OCI-LY7 (cell line): ENCODE results near the gene LRRC36. TPM values are rescaled to one million over a fixed set of nuclear protein-coding genes. Genes with fewer than 3 reads are reported as not detected.
A peak's percentile ranks its signal among the peaks of the same experiment; 100 is the strongest.

ENCODE experiments used
- BruUV-seq: library from RNA; stranded (reverse); fragments of 400-500 nt; replicated peaks from 2 replicates; lab custom pipeline; 2021; lab: Mats Ljungman, UMichigan
- CTCF ChIA-PET: fragments of 300-600 bp; sonication (Branson Sonifier 250); formaldehyde crosslinking; loops from one replicate; lab custom pipeline; 2022; ENCODE audit warnings: antibody characterized with exemption; ENCODE audit not compliant: unreplicated experiment; lab: Charles Lee
- POLR2A ChIA-PET: fragments of 300-600 bp; sonication (Branson Sonifier 250); formaldehyde crosslinking; loops from one replicate; lab custom pipeline; 2022; ENCODE audit warnings: antibody characterized with exemption; lab: Charles Lee
- DNase-seq: peaks from one replicate; pipeline ENCODE4 v3.0.0-alpha.2; 2015; ENCODE audit warnings: low spot score
- H2AFZ ChIP-seq: fragments of 200-600 bp; sonication (generic), shearing (Covaris generic); 2 replicates; pipeline ENCODE4 v1.6.1; 2014; ENCODE audit warnings: mild to moderate bottlenecking, antibody characterized with exemption, low read length, moderate library complexity
- H3K27ac ChIP-seq: fragments of 200-600 bp; sonication (generic); 2 replicates; pipeline ENCODE4 v1.5.1; 2014; ENCODE audit warnings: mixed run types, low read depth, mild to moderate bottlenecking, moderate library complexity, low read length, inconsistent platforms; ENCODE audit not compliant: poor library complexity, severe bottlenecking
- H3K36me3 ChIP-seq: fragments of 200-600 bp; sonication (generic); 2 replicates; pipeline ENCODE4 v1.6.1; 2014; ENCODE audit warnings: mild to moderate bottlenecking, antibody characterized with exemption, low read length, moderate library complexity, mixed read lengths; ENCODE audit not compliant: insufficient read depth
- H3K4me1 ChIP-seq: fragments of 200-600 bp; sonication (generic); 2 replicates; pipeline ENCODE4 v1.5.1; 2014; ENCODE audit warnings: mild to moderate bottlenecking, low read length; ENCODE audit not compliant: insufficient read depth, poor library complexity, severe bottlenecking
- H3K4me2 ChIP-seq: fragments of 200-600 bp; sonication (generic); 2 replicates; pipeline ENCODE4 v1.6.1; 2014; ENCODE audit warnings: mild to moderate bottlenecking, low read length
- H3K4me3 ChIP-seq: fragments of 200-600 bp; sonication (generic); 2 replicates; pipeline ENCODE4 v1.5.1; 2014; ENCODE audit warnings: mild to moderate bottlenecking, low read depth, low read length; ENCODE audit not compliant: poor library complexity, severe bottlenecking
- H3K79me2 ChIP-seq: fragments of 200-600 bp; sonication (generic); 2 replicates; pipeline ENCODE4 v1.6.1; 2016; ENCODE audit warnings: low read depth, mild to moderate bottlenecking, low read length, moderate library complexity, mixed read lengths; ENCODE audit not compliant: insufficient read depth
- H3K9me2 ChIP-seq: fragments of 200-600 bp; sonication (generic); 2 replicates; pipeline ENCODE4 v1.6.1; 2016; ENCODE audit warnings: mild to moderate bottlenecking, low read length, mixed read lengths; ENCODE audit not compliant: insufficient read depth
- H3K9me3 ChIP-seq: fragments of 200-600 bp; sonication (generic); 2 replicates; pipeline ENCODE4 v1.6.1; 2014; ENCODE audit warnings: mild to moderate bottlenecking, mixed run types, low read length, mixed read lengths
- H4K20me1 ChIP-seq: fragments of 200-600 bp; sonication (generic); 2 replicates; pipeline ENCODE4 v1.6.1; 2014; ENCODE audit warnings: mild to moderate bottlenecking, antibody characterized with exemption, low read length, moderate library complexity, mixed read lengths; ENCODE audit not compliant: insufficient read depth
- EZH2phosphoT487 ChIP-seq: fragments of 200-600 bp; sonication (generic); IDR thresholded peaks from 2 replicates; pipeline ENCODE4 v1.6.1; 2018; ENCODE audit warnings: low read depth, borderline replicate concordance, mild to moderate bottlenecking, mixed run types, antibody characterized with exemption, low read length, moderate library complexity, mixed read lengths
- intact Hi-C: fragments of 100-400 bp; cut with micrococcal nuclease; formaldehyde crosslinking; loops from one replicate; pipeline ENCODE4 v1.10.0; 2022; ENCODE audit not compliant: unreplicated experiment
- total RNA-seq, 2 experiments: library from RNA; depleted of rRNA in 1 of 2; stranded (reverse); fragments of >200 nt in 1 of 2; shearing (Covaris generic) in 1 of 2; gene quantifications; 2 replicates each; pipeline ENCODE4 v1.2.3, GENCODE V29; 2014 to 2022
- TF ChIP-seq, protein P1 (sequence below): fragments of 200-600 bp; sonication (generic); conservative IDR thresholded peaks from 2 replicates; pipeline ENCODE4 v1.5.1; 2014; ENCODE audit warnings: mild to moderate bottlenecking, antibody characterized with exemption, low read length, moderate library complexity, mixed read lengths

The LRRC36 gene
- total RNA-seq, 2 experiments from 2014 or later: not detected

DNA sequence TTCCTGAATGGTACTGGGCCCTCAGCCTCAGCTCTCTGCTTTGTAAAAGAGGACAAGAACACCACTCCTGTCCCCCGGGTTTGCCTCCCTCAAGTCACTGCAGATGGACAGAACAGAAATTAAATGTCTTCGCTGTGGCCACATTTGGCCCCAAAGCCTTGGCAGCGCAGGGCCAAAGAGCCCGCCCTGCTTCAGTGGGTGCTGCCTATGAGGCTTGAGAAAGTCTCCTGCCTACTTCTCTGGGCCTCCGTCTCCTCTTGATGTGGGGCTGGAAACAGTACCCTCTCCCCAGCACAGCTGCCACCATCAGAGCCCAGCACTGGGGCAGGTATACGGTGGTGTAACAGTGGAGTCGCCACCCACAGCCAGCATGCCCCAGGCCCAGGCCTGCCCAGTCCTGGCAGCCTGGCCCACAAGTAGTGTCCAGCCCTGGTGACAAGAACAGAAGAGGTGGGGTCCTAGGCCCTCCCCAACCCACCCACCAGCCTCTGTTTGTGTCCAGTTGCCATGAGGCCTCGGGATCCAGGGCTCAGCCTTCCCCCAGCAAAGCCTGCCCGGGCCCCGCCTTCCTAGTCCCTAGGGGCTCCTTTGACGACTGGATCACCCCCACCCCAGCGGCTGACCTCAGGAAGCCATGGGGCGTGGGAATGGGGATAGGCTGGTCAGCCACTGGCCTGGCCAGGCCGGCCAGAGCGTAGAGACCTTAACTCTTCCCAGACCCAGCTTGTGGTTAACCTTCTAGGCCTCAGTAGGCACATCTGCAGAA, 70.6 kb downstream of the LRRC36 start:
- Histone ChIP-seq H3K4me3 (no peak overlapping the region), H3K27ac (no peak overlapping the region), H2AFZ (no peak overlapping the region), H3K4me2 (no peak overlapping the region), H3K36me3 (no peaks in the 10 kb centered on the region), H3K9me3 (no peaks in the 10 kb centered on the region), H4K20me1 (no peaks in the 10 kb centered on the region), H3K4me1 (no peaks in the 10 kb centered on the region), H3K9me2 (no peaks in the 10 kb centered on the region), H3K79me2 (no peaks in the 10 kb centered on the region)
- intact Hi-C loops: loop anchor here (5.0 kb wide), 2 partner anchors 50 to 120 kb away; partner anchors contain the start of gene PLEKHG4
- no TSS peak for BruUV-seq
- no peak for DNase-seq
- TF ChIP-seq, protein P1, sequence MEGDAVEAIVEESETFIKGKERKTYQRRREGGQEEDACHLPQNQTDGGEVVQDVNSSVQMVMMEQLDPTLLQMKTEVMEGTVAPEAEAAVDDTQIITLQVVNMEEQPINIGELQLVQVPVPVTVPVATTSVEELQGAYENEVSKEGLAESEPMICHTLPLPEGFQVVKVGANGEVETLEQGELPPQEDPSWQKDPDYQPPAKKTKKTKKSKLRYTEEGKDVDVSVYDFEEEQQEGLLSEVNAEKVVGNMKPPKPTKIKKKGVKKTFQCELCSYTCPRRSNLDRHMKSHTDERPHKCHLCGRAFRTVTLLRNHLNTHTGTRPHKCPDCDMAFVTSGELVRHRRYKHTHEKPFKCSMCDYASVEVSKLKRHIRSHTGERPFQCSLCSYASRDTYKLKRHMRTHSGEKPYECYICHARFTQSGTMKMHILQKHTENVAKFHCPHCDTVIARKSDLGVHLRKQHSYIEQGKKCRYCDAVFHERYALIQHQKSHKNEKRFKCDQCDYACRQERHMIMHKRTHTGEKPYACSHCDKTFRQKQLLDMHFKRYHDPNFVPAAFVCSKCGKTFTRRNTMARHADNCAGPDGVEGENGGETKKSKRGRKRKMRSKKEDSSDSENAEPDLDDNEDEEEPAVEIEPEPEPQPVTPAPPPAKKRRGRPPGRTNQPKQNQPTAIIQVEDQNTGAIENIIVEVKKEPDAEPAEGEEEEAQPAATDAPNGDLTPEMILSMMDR: no peak
- TF ChIP-seq EZH2phosphoT487: no peak
- ChIA-PET POLR2A (no interaction called here), CTCF (no interaction called here)

DNA sequence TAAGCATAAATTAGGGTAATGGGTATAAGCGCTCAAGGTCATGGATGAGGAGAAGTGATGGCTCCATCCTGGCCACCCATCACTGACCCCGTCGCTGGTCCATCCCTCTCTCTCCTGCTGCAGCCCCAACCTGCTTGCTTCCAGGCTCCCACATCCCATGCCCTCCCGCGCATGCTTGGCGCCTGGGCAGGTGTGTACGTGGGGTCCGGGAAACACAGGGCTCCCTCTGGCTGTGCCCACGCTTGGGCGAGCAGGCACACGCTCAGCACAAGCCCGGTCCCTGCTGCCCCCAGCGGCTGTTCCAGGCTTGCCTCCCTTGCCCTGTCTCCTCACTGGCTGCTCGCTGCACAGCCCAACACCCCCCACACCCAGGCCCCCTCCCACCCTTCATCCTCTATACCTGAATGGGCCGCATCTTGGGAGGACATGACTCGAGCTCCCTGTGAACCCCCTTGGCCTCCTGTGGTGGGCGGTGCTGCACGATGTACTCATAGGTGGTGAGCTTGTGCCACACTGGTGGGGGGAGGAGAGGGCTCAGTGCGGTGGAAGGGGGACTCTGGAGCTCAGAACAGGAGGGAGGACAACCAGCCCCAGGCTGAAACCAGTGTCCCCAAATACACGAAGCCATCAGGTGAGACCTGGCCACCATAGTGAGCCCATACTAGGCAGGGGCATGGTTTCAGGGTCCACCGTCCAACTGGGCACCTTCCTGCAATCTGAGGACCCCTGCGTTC, 71.4 kb downstream of the LRRC36 start:
- no peak for TF ChIP-seq EZH2phosphoT487
- TF ChIP-seq, protein P1: peak; percentile 66
- H3K36me3 ChIP-seq: no peaks in the 10 kb centered on the region
- H3K4me2 ChIP-seq: no peak overlapping the region
- no peaks in the 10 kb centered on the region for H3K79me2 ChIP-seq
- no peaks in the 10 kb centered on the region for H3K4me1 ChIP-seq
- H3K27ac ChIP-seq: no peak overlapping the region
- peak; percentile 43 for DNase-seq
- H4K20me1 ChIP-seq: no peaks in the 10 kb centered on the region
- intact Hi-C loops: loop anchor here (5.0 kb wide), 2 partner anchors 51 to 121 kb away; partner anchors contain the start of gene PLEKHG4
- H2AFZ ChIP-seq: no peak overlapping the region
- H3K9me2 ChIP-seq: no peaks in the 10 kb centered on the region
- ChIA-PET CTCF (interaction anchor here (0.6 kb wide), 1 partner anchor 28 kb away, joined by 4 read pairs; no protein-coding TSS in a partner anchor), POLR2A (interaction anchor here (0.6 to 0.7 kb wide), 2 partner anchors 42 to 129 kb away, joined by 3 to 4 read pairs; no protein-coding TSS in a partner anchor)
- H3K9me3 ChIP-seq: no peaks in the 10 kb centered on the region
- BruUV-seq: no TSS peak
- H3K4me3 ChIP-seq: no peak overlapping the region
